NK-92 (cell line): ENCODE data around the gene NAT8L.

Source experiments
- DNase-seq: peaks from one replicate; lab custom pipeline; 2025; ENCODE audit not compliant: unreplicated experiment; lab: John Stamatoyannopoulos, UW

The NAT8L gene

GRCh38 chr4:2073808-2074481, 14.8 kb downstream of the NAT8L start:
- DNase-seq: no peak

GRCh38 chr4:2074588-2074987, 15.5 kb downstream of the NAT8L start:
- DNase-seq: no peak

- DNase-seq: no peak
Observed at GRCh38 chr4:2075171-2075986, 16.3 kb downstream of the NAT8L start.

GRCh38 chr4:2075987-2076907, 17.1 kb downstream of the NAT8L start:
- DNase-seq: no peak

GRCh38 chr4:2076908-2077536, 17.9 kb downstream of the NAT8L start:
- DNase-seq: no peak

GRCh38 chr4:2077537-2078460, 18.7 kb downstream of the NAT8L start:
- DNase-seq: no peak

- DNase-seq: no peak
Observed at GRCh38 chr4:2078584-2078983, 19.5 kb downstream of the NAT8L start.

GRCh38 chr4:2079006-2079405, 19.9 kb downstream of the NAT8L start:
- DNase-seq: no peak

- no peak for DNase-seq
Observed at GRCh38 chr4:2079926-2080325, 20.8 kb downstream of the NAT8L start.

GRCh38 chr4:2080429-2081300, 21.5 kb downstream of the NAT8L start:
- no peak for DNase-seq

- DNase-seq: no peak
Observed at GRCh38 chr4:2081540-2081939, 22.4 kb downstream of the NAT8L start.

GRCh38 chr4:2082118-2082517, 23.0 kb downstream of the NAT8L start:
- DNase-seq: no peak

- no peak for DNase-seq
Observed at GRCh38 chr4:2082627-2083026, 23.5 kb downstream of the NAT8L start.

GRCh38 chr4:2083116-2083825, 24.1 kb downstream of the NAT8L start:
- DNase-seq: no peak

- DNase-seq: no peak
Observed at GRCh38 chr4:2083826-2084160, 24.7 kb downstream of the NAT8L start.

GRCh38 chr4:2084316-2084715, 25.2 kb downstream of the NAT8L start:
- no peak for DNase-seq

- no peak for DNase-seq
Observed at GRCh38 chr4:2085496-2085901, 26.4 kb downstream of the NAT8L start.

GRCh38 chr4:2087170-2087569, 28.0 kb downstream of the NAT8L start:
- no peak for DNase-seq

GRCh38 chr4:2089222-2089621, 30.1 kb downstream of the NAT8L start:
- no peak for DNase-seq
